ENCODE measurements around the gene SNAPC2. TPM values are rescaled to one million over a fixed set of nuclear protein-coding genes. Genes with fewer than 3 reads are reported as not detected.
A peak's percentile ranks its signal among the peaks of the same experiment; 100 is the strongest.

The SNAPC2 gene
- total and polyA plus RNA-seq, 2 of the 13 experiments (the other 11 are each of a cell fraction or from before 2014, with no cell fraction given), result 10.2 to 12.7 TPM

- TF ChIP-seq CERS6 (CRISPR knock-in tag; IDR thresholded peaks at IDR 0.05), result no peak
- TF ChIP-seq ZNF235 (CRISPR knock-in tag; IDR thresholded peaks at IDR 0.05; ENCODE audit: borderline replicate concordance), result 0 out of 2 replicates have a peak, but pooled peaks have one; percentile 13
- TF ChIP-seq, protein P1, sequence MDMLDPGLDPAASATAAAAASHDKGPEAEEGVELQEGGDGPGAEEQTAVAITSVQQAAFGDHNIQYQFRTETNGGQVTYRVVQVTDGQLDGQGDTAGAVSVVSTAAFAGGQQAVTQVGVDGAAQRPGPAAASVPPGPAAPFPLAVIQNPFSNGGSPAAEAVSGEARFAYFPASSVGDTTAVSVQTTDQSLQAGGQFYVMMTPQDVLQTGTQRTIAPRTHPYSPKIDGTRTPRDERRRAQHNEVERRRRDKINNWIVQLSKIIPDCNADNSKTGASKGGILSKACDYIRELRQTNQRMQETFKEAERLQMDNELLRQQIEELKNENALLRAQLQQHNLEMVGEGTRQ (IDR thresholded peaks at IDR 0.05; ENCODE audit: low read depth, low read length), result no peak
- TF ChIP-seq, protein P1 (CRISPR knock-in tag; IDR thresholded peaks at IDR 0.05; ENCODE audit: borderline replicate concordance), result peak; percentile 4; the same call in 1 of the 2 replicates
- TF ChIP-seq EP300 (IDR thresholded peaks at IDR 0.05; ENCODE audit: low read depth in 2 of 2, low read length in 2 of 2), result no peak
- 0 out of 2 replicates have a peak, but pooled peaks have one; percentile 39 for TF ChIP-seq EP300 (CRISPR knock-in tag; IDR thresholded peaks at IDR 0.05; ENCODE audit: borderline replicate concordance)
- 0 out of 2 replicates have a peak, but pooled peaks have one; percentile 8 for TF ChIP-seq HDAC2 (CRISPR knock-in tag; IDR thresholded peaks at IDR 0.05)
- TF ChIP-seq ZNF605 (CRISPR knock-in tag; IDR thresholded peaks at IDR 0.05), result 0 out of 2 replicates have a peak, but pooled peaks have one; percentile 23
- TF ChIP-seq YEATS2 (CRISPR knock-in tag; IDR thresholded peaks at IDR 0.05; ENCODE audit: borderline replicate concordance), result no peak; the same call in 1 of the 2 replicates
- no peak for TF ChIP-seq ZNF225 (CRISPR knock-in tag; IDR thresholded peaks at IDR 0.05)
- TF ChIP-seq HCFC1 (IDR thresholded peaks at IDR 0.05; ENCODE audit: low read depth, low read length), result no peak
- TF ChIP-seq EZH2 (conservative IDR thresholded peaks at IDR 0.05; ENCODE audit: low read depth, low read length), result no peak
- TF ChIP-seq, protein P2, sequence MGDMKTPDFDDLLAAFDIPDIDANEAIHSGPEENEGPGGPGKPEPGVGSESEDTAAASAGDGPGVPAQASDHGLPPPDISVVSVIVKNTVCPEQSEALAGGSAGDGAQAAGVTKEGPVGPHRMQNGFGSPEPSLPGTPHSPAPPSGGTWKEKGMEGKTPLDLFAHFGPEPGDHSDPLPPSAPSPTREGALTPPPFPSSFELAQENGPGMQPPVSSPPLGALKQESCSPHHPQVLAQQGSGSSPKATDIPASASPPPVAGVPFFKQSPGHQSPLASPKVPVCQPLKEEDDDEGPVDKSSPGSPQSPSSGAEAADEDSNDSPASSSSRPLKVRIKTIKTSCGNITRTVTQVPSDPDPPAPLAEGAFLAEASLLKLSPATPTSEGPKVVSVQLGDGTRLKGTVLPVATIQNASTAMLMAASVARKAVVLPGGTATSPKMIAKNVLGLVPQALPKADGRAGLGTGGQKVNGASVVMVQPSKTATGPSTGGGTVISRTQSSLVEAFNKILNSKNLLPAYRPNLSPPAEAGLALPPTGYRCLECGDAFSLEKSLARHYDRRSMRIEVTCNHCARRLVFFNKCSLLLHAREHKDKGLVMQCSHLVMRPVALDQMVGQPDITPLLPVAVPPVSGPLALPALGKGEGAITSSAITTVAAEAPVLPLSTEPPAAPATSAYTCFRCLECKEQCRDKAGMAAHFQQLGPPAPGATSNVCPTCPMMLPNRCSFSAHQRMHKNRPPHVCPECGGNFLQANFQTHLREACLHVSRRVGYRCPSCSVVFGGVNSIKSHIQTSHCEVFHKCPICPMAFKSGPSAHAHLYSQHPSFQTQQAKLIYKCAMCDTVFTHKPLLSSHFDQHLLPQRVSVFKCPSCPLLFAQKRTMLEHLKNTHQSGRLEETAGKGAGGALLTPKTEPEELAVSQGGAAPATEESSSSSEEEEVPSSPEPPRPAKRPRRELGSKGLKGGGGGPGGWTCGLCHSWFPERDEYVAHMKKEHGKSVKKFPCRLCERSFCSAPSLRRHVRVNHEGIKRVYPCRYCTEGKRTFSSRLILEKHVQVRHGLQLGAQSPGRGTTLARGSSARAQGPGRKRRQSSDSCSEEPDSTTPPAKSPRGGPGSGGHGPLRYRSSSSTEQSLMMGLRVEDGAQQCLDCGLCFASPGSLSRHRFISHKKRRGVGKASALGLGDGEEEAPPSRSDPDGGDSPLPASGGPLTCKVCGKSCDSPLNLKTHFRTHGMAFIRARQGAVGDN (CRISPR knock-in tag; IDR thresholded peaks at IDR 0.05), result peak; percentile 26; the same call in 1 of the 2 replicates
Measured at GRCh38 chr19:7944177-7944761, 24.1 kb downstream of the SNAPC2 start (continued).
